MCF 10A (cell line): Measurements from ENCODE around the gene SORBS1. TPM values are rescaled to one million over a fixed set of nuclear protein-coding genes. Genes with fewer than 3 reads are reported as not detected.

Experiments used
- BruUV-seq: library from RNA; stranded (reverse); fragments of 400-500 nt; replicated peaks from 2 replicates; lab custom pipeline; 2021; lab: Mats Ljungman, UMichigan
- CTCF ChIA-PET: fragments of 300-600 bp; sonication (Branson Sonifier 250); formaldehyde crosslinking; extraction: SDS; loops from one replicate; lab custom pipeline; 2021; ENCODE audit warnings: antibody characterized with exemption, inconsistent platforms; lab: Yijun Ruan, JAX
- POLR2A ChIA-PET: fragments of 300-600, 350-650 bp; sonication (Branson Sonifier 250); formaldehyde crosslinking; extraction: SDS; loops from one replicate; lab custom pipeline; 2020; ENCODE audit warnings: antibody characterized with exemption, inconsistent platforms; lab: Yijun Ruan, JAX
- DNase-seq: peaks from one replicate; pipeline ENCODE4 v3.0.0-alpha.2; 2018; ENCODE audit not compliant: unreplicated experiment
- H3K27ac Mint-ChIP-seq: one replicate; pipeline ENCODE4 v1.8.0; 2022; ENCODE audit warnings: mild to moderate bottlenecking, low read depth, mixed read lengths; ENCODE audit not compliant: unreplicated experiment
- H3K27me3 Mint-ChIP-seq: one replicate; pipeline ENCODE4 v1.8.0; 2022; ENCODE audit warnings: mixed read lengths; ENCODE audit not compliant: insufficient read depth, unreplicated experiment
- H3K36me3 Mint-ChIP-seq: one replicate; pipeline ENCODE4 v1.8.0; 2022; ENCODE audit warnings: mild to moderate bottlenecking, moderate library complexity, mixed read lengths; ENCODE audit not compliant: insufficient read depth, unreplicated experiment
- H3K4me1 Mint-ChIP-seq: one replicate; pipeline ENCODE4 v1.8.0; 2022; ENCODE audit warnings: mixed read lengths; ENCODE audit not compliant: insufficient read depth, unreplicated experiment
- H3K4me3 Mint-ChIP-seq: one replicate; pipeline ENCODE4 v1.8.0; 2022; ENCODE audit warnings: mild to moderate bottlenecking, moderate library complexity, mixed read lengths; ENCODE audit not compliant: unreplicated experiment
- H3K9me3 Mint-ChIP-seq: one replicate; pipeline ENCODE4 v1.8.0; 2022; ENCODE audit warnings: mixed read lengths; ENCODE audit not compliant: unreplicated experiment
- intact Hi-C: fragments of 100-400 bp; cut with micrococcal nuclease; formaldehyde crosslinking; loops from 2 replicates; pipeline ENCODE4 v1.14.1; 2022
- total RNA-seq: library from RNA; stranded (reverse); gene quantifications from 2 replicates; pipeline ENCODE4 v1.2.3, GENCODE V29; 2022
- TF ChIP-seq, protein P1 (sequence below): fragments of 200-600 bp; IDR thresholded peaks from one replicate; pipeline ENCODE4 v1.8.0; 2022; ENCODE audit warnings: antibody characterized with exemption, mild to moderate bottlenecking; ENCODE audit not compliant: unreplicated experiment

SORBS1 gene
- total RNA-seq, 1 experiment from 2014 or later, result 1.0 TPM

DNA sequence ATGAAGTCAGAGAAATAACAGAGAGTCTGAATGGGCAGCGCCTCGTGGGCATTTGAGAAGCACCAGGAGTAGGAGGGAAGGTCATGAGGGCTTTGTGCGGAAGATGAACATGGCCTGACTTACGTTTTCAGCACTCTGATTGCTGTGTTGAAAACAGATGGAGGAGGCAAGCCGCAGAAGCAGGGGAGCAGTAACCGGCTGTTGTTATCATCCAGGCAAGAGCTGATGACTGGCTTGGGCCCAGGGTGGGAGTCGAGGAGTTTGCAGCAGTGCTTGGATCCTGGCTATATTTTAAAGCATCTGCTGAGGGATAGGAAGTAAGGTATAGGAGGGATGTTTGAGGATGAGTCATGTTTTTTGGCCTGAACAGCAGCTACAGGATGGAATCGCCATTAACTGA is 257.6 kb downstream of the SORBS1 start:
- intact Hi-C loops, result no loop called here
- no peak overlapping the region for H3K27ac Mint-ChIP-seq
- H3K27me3 Mint-ChIP-seq, result no peaks in the 10 kb centered on the region
- BruUV-seq, result no TSS peak
- H3K4me1 Mint-ChIP-seq, result peaks cover 8% of the 10 kb centered on the region
- DNase-seq, result peak; percentile 23
- no peak overlapping the region for H3K4me3 Mint-ChIP-seq
- TF ChIP-seq, protein P1, sequence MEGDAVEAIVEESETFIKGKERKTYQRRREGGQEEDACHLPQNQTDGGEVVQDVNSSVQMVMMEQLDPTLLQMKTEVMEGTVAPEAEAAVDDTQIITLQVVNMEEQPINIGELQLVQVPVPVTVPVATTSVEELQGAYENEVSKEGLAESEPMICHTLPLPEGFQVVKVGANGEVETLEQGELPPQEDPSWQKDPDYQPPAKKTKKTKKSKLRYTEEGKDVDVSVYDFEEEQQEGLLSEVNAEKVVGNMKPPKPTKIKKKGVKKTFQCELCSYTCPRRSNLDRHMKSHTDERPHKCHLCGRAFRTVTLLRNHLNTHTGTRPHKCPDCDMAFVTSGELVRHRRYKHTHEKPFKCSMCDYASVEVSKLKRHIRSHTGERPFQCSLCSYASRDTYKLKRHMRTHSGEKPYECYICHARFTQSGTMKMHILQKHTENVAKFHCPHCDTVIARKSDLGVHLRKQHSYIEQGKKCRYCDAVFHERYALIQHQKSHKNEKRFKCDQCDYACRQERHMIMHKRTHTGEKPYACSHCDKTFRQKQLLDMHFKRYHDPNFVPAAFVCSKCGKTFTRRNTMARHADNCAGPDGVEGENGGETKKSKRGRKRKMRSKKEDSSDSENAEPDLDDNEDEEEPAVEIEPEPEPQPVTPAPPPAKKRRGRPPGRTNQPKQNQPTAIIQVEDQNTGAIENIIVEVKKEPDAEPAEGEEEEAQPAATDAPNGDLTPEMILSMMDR, result no peak
- ChIA-PET CTCF (interaction anchor here (0.7 kb wide), 1 partner anchor 56 kb away, joined by 3 read pairs; no protein-coding TSS in a partner anchor), POLR2A (no interaction called here)
- no peaks in the 10 kb centered on the region for H3K9me3 Mint-ChIP-seq
- no peaks in the 10 kb centered on the region for H3K36me3 Mint-ChIP-seq

DNA sequence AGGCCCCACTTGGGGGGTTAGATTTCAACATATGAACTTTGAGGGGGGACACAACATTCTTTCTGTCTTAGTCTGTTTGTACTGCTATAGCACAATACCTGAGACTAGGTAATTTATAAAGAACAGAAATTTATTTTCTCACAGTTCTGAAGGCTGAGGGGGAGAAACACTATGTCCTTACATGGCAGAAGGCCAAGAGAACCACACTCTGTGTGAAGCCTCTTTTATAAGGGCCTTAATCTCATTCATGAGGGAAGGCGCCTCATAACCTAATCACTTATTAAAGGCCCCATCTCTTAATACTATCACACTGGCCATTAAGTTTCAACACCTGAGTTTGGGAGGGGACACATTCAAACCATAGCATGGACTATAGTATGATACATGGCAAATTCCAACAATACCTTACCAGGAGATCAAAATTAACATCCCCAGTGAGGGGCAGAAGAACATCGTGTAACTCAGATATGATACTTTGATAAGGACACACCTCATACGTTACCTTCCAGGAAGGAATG is 261.1 kb downstream of the SORBS1 start:
- Mint-ChIP-seq H3K27ac (no peak overlapping the region), H3K4me1 (no peaks in the 10 kb centered on the region), H3K9me3 (no peaks in the 10 kb centered on the region), H3K27me3 (no peaks in the 10 kb centered on the region), H3K4me3 (no peak overlapping the region), H3K36me3 (no peaks in the 10 kb centered on the region)
- ChIA-PET CTCF (no interaction called here), POLR2A (no interaction called here)
- DNase-seq, result no peak
- BruUV-seq, result no TSS peak
- TF ChIP-seq, protein P1, result no peak
- intact Hi-C loops, result no loop called here

GRCh38 chr10:95297402-95297801 is 263.8 kb downstream of the SORBS1 start:
- BruUV-seq, result no TSS peak
- POLR2A ChIA-PET, result interaction anchor here (0.8 kb wide), 1 partner anchor 23 kb away, joined by 4 read pairs; no protein-coding TSS in a partner anchor
- CTCF ChIA-PET, result interaction anchor here (0.9 to 1.6 kb wide), 3 partner anchors 51 to 66 kb away, joined by 3 to 4 read pairs (median 4); no protein-coding TSS in a partner anchor

DNA sequence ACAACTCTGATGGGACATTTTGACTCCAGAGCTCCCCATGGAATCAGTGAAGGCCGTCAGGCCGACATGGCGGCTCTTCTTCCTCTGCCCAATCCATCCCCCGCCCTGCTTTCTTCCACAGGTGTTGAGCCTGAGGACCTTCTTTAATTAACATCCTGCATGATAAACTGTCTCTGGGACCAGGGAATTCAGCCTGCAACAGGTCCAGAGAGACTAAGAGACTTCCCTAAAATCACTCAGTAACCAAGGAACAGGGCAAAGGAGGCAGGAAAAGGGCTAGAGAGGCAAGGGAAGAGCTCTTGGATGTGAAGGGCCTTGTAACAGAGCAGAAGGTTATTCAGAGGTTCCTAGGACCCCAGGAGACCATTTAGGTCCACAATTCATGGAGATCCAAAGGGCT is 264.4 kb downstream of the SORBS1 start:
- H3K27me3 Mint-ChIP-seq, result no peaks in the 10 kb centered on the region
- H3K4me1 Mint-ChIP-seq, result no peaks in the 10 kb centered on the region
- intact Hi-C loops, result no loop called here
- POLR2A ChIA-PET, result no interaction called here
- no peaks in the 10 kb centered on the region for H3K36me3 Mint-ChIP-seq
- H3K4me3 Mint-ChIP-seq, result no peak overlapping the region
- no TSS peak for BruUV-seq
- TF ChIP-seq, protein P1, result no peak
- no peak overlapping the region for H3K27ac Mint-ChIP-seq
- DNase-seq, result no peak
- CTCF ChIA-PET, result interaction anchor here (1.6 kb wide), 1 partner anchor 54 kb away, joined by 4 read pairs; no protein-coding TSS in a partner anchor
- H3K9me3 Mint-ChIP-seq, result no peaks in the 10 kb centered on the region

More at GRCh38 chr10:95297402-95297801, 263.8 kb downstream of the SORBS1 start:
- H3K36me3 Mint-ChIP-seq, result no peaks in the 10 kb centered on the region
- no peaks in the 10 kb centered on the region for H3K27me3 Mint-ChIP-seq
- TF ChIP-seq, protein P1, result no peak
- no peak overlapping the region for H3K27ac Mint-ChIP-seq
- H3K4me3 Mint-ChIP-seq, result no peak overlapping the region
- intact Hi-C loops, result no loop called here
- H3K9me3 Mint-ChIP-seq, result no peaks in the 10 kb centered on the region
- no peaks in the 10 kb centered on the region for H3K4me1 Mint-ChIP-seq
- no peak for DNase-seq
